Astrocyte (in vitro differentiated cells and primary cell): Measurements from ENCODE around the gene TRERF1. TPM values are rescaled to one million over a fixed set of nuclear protein-coding genes. Genes with fewer than 3 reads are reported as not detected.

Source experiments
- DNase-seq: peaks from one replicate; pipeline ENCODE4 v3.0.0-alpha.2; 2010; ENCODE audit warnings: low read depth
- FAIRE-seq: peaks from 2 replicates; lab custom pipeline; 2011; peaks lifted over from hg19 to GRCh38; lab: Jason Lieb, UNC
- H2AFZ ChIP-seq: 2 replicates; pipeline ENCODE4 v1.6.0; 2012; ENCODE audit warnings: low read depth, low read length, inconsistent platforms
- H3K27ac ChIP-seq: 2 replicates; pipeline ENCODE4 v1.5.1; 2011; ENCODE audit warnings: low read depth, low read length, inconsistent platforms
- H3K27me3 ChIP-seq: 2 replicates; pipeline ENCODE4 v1.6.0; 2011; ENCODE audit warnings: low read length, inconsistent platforms; ENCODE audit not compliant: insufficient read depth
- H3K36me3 ChIP-seq: 2 replicates; pipeline ENCODE4 v1.5.1; 2011; ENCODE audit warnings: low read length, inconsistent platforms; ENCODE audit not compliant: insufficient read depth
- H3K4me1 ChIP-seq: 2 replicates; pipeline ENCODE4 v1.5.1; 2011; ENCODE audit warnings: low read length, inconsistent platforms; ENCODE audit not compliant: insufficient read depth
- H3K4me2 ChIP-seq: 2 replicates; pipeline ENCODE4 v1.6.0; 2012; ENCODE audit warnings: low read length, inconsistent platforms
- H3K4me3 ChIP-seq: 2 replicates; pipeline ENCODE4 v1.5.1; 2011; ENCODE audit warnings: low read depth, mild to moderate bottlenecking, low read length, inconsistent platforms; ENCODE audit not compliant: insufficient read depth
- H3K79me2 ChIP-seq: 2 replicates; pipeline ENCODE4 v1.6.0; 2012; ENCODE audit warnings: mild to moderate bottlenecking, low read length, inconsistent platforms; ENCODE audit not compliant: insufficient read depth
- H3K9ac ChIP-seq: 2 replicates; pipeline ENCODE4 v1.6.0; 2012; ENCODE audit warnings: mild to moderate bottlenecking, low read length, inconsistent platforms
- H3K9me3 ChIP-seq: 2 replicates; pipeline ENCODE4 v1.5.1; 2012; ENCODE audit warnings: low read depth, mild to moderate bottlenecking, low read length, inconsistent platforms; ENCODE audit not compliant: insufficient read depth
- H4K20me1 ChIP-seq: 2 replicates; pipeline ENCODE4 v1.6.0; 2012; ENCODE audit warnings: low read length, inconsistent platforms; ENCODE audit not compliant: insufficient read depth
- H3K27ac Mint-ChIP-seq: one replicate; pipeline ENCODE4 v1.8.0; 2021; ENCODE audit warnings: mild to moderate bottlenecking, mixed read lengths; ENCODE audit not compliant: unreplicated experiment
- H3K27me3 Mint-ChIP-seq: one replicate; pipeline ENCODE4 v1.8.0; 2021; ENCODE audit warnings: low read depth, mixed read lengths; ENCODE audit not compliant: unreplicated experiment
- H3K36me3 Mint-ChIP-seq: one replicate; pipeline ENCODE4 v1.8.0; 2021; ENCODE audit warnings: low read depth, mixed read lengths; ENCODE audit not compliant: unreplicated experiment
- H3K4me1 Mint-ChIP-seq: one replicate; pipeline ENCODE4 v1.8.0; 2021; ENCODE audit warnings: low read depth, mixed read lengths; ENCODE audit not compliant: unreplicated experiment
- H3K4me3 Mint-ChIP-seq: one replicate; pipeline ENCODE4 v1.8.0; 2021; ENCODE audit warnings: mild to moderate bottlenecking, moderate library complexity, mixed read lengths; ENCODE audit not compliant: unreplicated experiment
- H3K9me3 Mint-ChIP-seq: one replicate; pipeline ENCODE4 v1.8.0; 2021; ENCODE audit warnings: mild to moderate bottlenecking, mixed read lengths; ENCODE audit not compliant: unreplicated experiment
- CTCF ChIP-seq: IDR thresholded peaks from 2 replicates; pipeline ENCODE4 v1.5.1; 2011; ENCODE audit warnings: low read depth, mild to moderate bottlenecking, inconsistent platforms, low read length, moderate library complexity; ENCODE audit not compliant: insufficient read depth
- EZH2 ChIP-seq: IDR thresholded peaks from 2 replicates; pipeline ENCODE4 v1.6.1; 2012; ENCODE audit warnings: mild to moderate bottlenecking, low read length, inconsistent platforms; ENCODE audit not compliant: insufficient read depth
- total RNA-seq: library from RNA; stranded (reverse); gene quantifications from 2 replicates; pipeline ENCODE4 v1.2.1, GENCODE V29; 2021

TRERF1 gene
- total RNA-seq, 1 donor from 2014 or later, result 8.6 TPM

- H3K4me3 Mint-ChIP-seq, result no peak overlapping the region
- H3K9me3 Mint-ChIP-seq, result no peaks in the 10 kb centered on the region
- FAIRE-seq (no peak), DNase-seq (peak; percentile 36)
- H3K4me2 ChIP-seq, result peak overlapping the region; percentile 3
- no peaks in the 10 kb centered on the region for H3K9me3 ChIP-seq
- no peak for TF ChIP-seq CTCF
- TF ChIP-seq EZH2, result no peak
- H3K9ac ChIP-seq, result no peak overlapping the region
- no peak overlapping the region for H2AFZ ChIP-seq
- H3K79me2 ChIP-seq, result no peaks in the 10 kb centered on the region
- H3K36me3 Mint-ChIP-seq, result peaks cover 9% of the 10 kb centered on the region
- H3K36me3 ChIP-seq, result no peaks in the 10 kb centered on the region
- peaks cover 17% of the 10 kb centered on the region for H3K4me1 ChIP-seq
- peaks cover 7% of the 10 kb centered on the region for H3K4me1 Mint-ChIP-seq
- H3K27me3 ChIP-seq, result no peaks in the 10 kb centered on the region
- H3K27ac Mint-ChIP-seq, result no peak overlapping the region
- H3K27me3 Mint-ChIP-seq, result no peaks in the 10 kb centered on the region
- no peak overlapping the region for H3K27ac ChIP-seq
- no peak overlapping the region for H3K4me3 ChIP-seq
- no peaks in the 10 kb centered on the region for H4K20me1 ChIP-seq
Observed at GRCh38 chr6:42279144-42279781, 172.5 kb downstream of the TRERF1 start.

- H3K27me3 ChIP-seq, result no peaks in the 10 kb centered on the region
- no peaks in the 10 kb centered on the region for H3K36me3 ChIP-seq
- no peak overlapping the region for H3K4me2 ChIP-seq
- FAIRE-seq (no peak), DNase-seq (no peak)
- peaks cover 17% of the 10 kb centered on the region for H3K4me1 ChIP-seq
- no peak overlapping the region for H3K27ac Mint-ChIP-seq
- H4K20me1 ChIP-seq, result no peaks in the 10 kb centered on the region
- TF ChIP-seq EZH2, result no peak
- no peak for TF ChIP-seq CTCF
- no peaks in the 10 kb centered on the region for H3K9me3 Mint-ChIP-seq
- H3K27me3 Mint-ChIP-seq, result no peaks in the 10 kb centered on the region
- H3K4me3 Mint-ChIP-seq, result no peak overlapping the region
- no peak overlapping the region for H3K27ac ChIP-seq
- H3K36me3 Mint-ChIP-seq, result peaks cover 10% of the 10 kb centered on the region
- no peak overlapping the region for H3K9ac ChIP-seq
- peaks cover 7% of the 10 kb centered on the region for H3K4me1 Mint-ChIP-seq
- no peak overlapping the region for H2AFZ ChIP-seq
- no peaks in the 10 kb centered on the region for H3K9me3 ChIP-seq
- no peak overlapping the region for H3K4me3 ChIP-seq
- no peaks in the 10 kb centered on the region for H3K79me2 ChIP-seq
Observed at GRCh38 chr6:42278131-42278853, 173.4 kb downstream of the TRERF1 start.
